ENCODE measurements around the gene PRUNE1. TPM values are rescaled to one million over a fixed set of nuclear protein-coding genes. Genes with fewer than 3 reads are reported as not detected.

Gene PRUNE1
- total RNA-seq, 1 donor from 2014 or later = 15.0 TPM

DNA sequence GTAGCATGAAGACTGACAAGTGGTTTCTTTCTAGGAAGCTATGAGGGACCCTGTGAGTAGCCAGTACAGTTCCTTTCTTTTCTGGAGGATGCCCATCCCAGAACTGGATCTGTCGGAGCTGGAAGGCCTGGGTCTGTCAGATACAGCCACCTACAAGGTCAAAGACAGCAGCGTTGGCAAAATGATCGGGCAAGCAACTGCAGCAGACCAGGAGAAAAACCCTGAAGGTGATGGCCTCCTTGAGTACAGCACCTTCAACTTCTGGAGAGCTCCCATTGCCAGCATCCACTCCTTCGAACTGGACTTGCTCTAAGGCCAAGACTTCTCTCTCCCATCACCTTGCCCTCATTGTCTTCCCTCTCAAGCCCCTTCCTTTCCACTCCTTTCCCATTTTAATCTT is 58.9 kb downstream of the PRUNE1 start:
- no peak for DNase-seq (ENCODE audit: low spot score)
- no peak overlapping the region for H3K4me3 Mint-ChIP-seq
- no peaks in the 10 kb centered on the region for H3K27me3 Mint-ChIP-seq (ENCODE audit: insufficient read depth)
- intact Hi-C loops (cut with micrococcal nuclease) = no loop called here
- no peaks in the 10 kb centered on the region for H3K9me3 Mint-ChIP-seq
- H3K27ac Mint-ChIP-seq = no peak overlapping the region
- H3K4me1 Mint-ChIP-seq (ENCODE audit: low read depth) = peaks cover 22% of the 10 kb centered on the region
- peaks cover 14% of the 10 kb centered on the region for H3K36me3 Mint-ChIP-seq (ENCODE audit: low read depth)

DNA sequence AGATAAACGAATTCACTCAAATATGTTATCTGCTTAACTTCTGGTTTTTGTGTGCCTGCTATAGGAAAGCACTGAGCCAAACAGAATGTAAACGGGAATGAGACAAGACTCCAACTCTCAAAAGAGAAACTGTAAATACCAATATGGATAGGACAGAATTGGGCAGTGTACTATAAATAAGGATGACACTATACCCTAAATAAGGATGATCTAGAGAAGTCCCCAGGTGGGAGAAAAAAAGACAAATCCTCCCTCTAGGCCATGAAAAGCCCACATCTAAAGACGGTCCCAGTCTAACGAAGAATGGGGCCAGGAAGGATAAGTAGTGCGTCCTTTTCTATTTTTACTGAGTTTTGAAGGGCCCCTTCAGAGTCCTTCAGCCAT is 60.8 kb downstream of the PRUNE1 start:
- intact Hi-C loops (cut with micrococcal nuclease) = no loop called here
- DNase-seq (ENCODE audit: low spot score) = no peak
- H3K36me3 Mint-ChIP-seq (ENCODE audit: low read depth) = peaks cover 16% of the 10 kb centered on the region
- H3K27ac Mint-ChIP-seq = peak overlapping the region; percentile 72
- peaks cover 17% of the 10 kb centered on the region for H3K4me1 Mint-ChIP-seq (ENCODE audit: low read depth)
- no peaks in the 10 kb centered on the region for H3K27me3 Mint-ChIP-seq (ENCODE audit: insufficient read depth)
- H3K4me3 Mint-ChIP-seq = peak overlapping the region; percentile 98
- H3K9me3 Mint-ChIP-seq = no peaks in the 10 kb centered on the region

DNA sequence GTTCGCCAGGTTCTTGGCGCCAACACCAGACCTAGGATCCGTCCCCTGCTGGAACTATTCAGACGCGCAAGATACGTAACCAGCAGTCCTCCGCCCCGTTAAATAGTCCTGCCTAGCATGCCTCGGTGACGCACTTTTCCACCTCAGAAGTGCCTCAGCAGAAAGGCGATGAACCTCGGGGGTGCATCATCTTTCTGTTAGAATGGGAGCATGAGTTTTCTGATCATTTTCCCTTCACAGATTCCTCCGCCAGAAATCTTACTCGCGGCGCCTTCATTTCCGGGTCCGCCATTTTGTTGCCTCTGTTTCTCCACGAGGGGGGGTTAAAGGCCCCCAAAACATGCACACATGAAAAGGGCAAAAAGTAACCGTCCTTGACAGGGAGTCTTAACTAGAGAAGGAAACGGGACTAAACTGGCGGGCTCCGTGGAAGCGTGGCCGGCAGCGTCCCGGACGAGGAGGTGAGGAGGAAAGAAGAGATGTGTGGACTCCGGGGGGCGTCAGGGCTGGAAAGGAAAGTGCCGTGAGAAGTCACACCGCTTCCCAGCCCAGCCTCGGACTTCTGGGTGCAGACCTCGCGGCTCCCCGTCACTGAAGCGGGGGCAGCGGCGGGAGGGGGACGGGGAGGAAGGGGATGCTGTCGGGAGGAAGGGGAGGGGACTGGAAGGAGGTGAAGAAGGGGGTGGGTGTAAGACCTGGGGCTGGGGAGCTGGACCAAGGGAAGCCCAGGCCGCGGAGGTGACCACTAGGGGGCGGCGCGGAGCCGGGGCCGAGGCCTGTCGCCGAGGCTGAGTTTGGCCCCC is 62.4 kb downstream of the PRUNE1 start, which contains the start of gene GABPB2:
Gene GABPB2, plus strand, starts transcription at position 288 of the 803 bp plus-strand sequence. CDS start 17,429 bp downstream, outside the sequence.
- Mint-ChIP-seq H3K27ac (peak within 1 kb of the TSS; percentile 100), H3K4me1 (ENCODE audit: low read depth) (peaks cover 17% of the 10 kb centered on the region), H3K36me3 (ENCODE audit: low read depth) (peaks cover 14% of the 10 kb centered on the region), H3K9me3 (no peaks in the 10 kb centered on the region), H3K27me3 (ENCODE audit: insufficient read depth) (no peaks in the 10 kb centered on the region), H3K4me3 (peak within 1 kb of the TSS; percentile 98)
- peak; percentile 81 for DNase-seq (ENCODE audit: low spot score)
- intact Hi-C loops (cut with micrococcal nuclease) = loop anchor here (1.0 to 2.0 kb wide), 10 partner anchors 11 to 256 kb away; partner anchors contain the start of genes ARNT, CDC42SE1, LYSMD1 and PI4KB

DNA sequence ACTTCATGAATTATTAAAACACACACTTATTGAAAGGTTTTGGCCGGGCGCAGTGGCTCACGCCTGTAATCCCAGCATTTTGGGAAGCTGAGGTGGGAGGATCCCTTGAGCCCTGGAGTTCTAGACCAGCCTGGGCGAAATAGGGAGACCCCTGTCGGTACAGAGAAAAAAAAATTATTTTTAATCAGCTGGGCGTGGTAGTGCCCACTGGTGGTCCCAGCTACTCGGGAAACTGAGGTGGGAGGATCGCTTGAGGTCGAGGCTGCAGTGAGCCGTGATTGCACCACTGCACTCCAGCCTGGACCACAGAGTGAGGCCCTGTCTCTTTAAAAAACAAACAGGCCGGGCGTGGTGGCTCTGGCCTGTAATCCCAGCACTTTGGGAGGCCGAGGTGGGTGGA is 64.0 kb downstream of the PRUNE1 start:
- H3K9me3 Mint-ChIP-seq = no peaks in the 10 kb centered on the region
- H3K27me3 Mint-ChIP-seq (ENCODE audit: insufficient read depth) = no peaks in the 10 kb centered on the region
- H3K27ac Mint-ChIP-seq = peak overlapping the region; percentile 100
- no peak for DNase-seq (ENCODE audit: low spot score)
- H3K4me3 Mint-ChIP-seq = peak overlapping the region; percentile 98
- intact Hi-C loops (cut with micrococcal nuclease) = no loop called here
- peaks cover 14% of the 10 kb centered on the region for H3K36me3 Mint-ChIP-seq (ENCODE audit: low read depth)
- peaks cover 17% of the 10 kb centered on the region for H3K4me1 Mint-ChIP-seq (ENCODE audit: low read depth)

Other genes starting within 250 kb of the PRUNE1 start
- 31.7 and 34.2 TPM in 2 replicates for gene CTSS, start 242.7 kb upstream of the PRUNE1 start, total RNA-seq
- 1.8 and 2.7 TPM in 2 replicates for gene CTSK, start 200.2 kb upstream of the PRUNE1 start, total RNA-seq
- gene ARNT, start 131.8 kb upstream of the PRUNE1 start, total RNA-seq = 32.4 and 32.5 TPM in 2 replicates
- not detected in 2 replicates for gene CTXND2, start 121.3 kb upstream of the PRUNE1 start, total RNA-seq
- gene SETDB1, start 82.1 kb upstream of the PRUNE1 start, total RNA-seq = 60.6 and 63.7 TPM in 2 replicates
- gene CERS2, start 33.6 kb upstream of the PRUNE1 start, total RNA-seq = 188 and 191 TPM in 2 replicates
- gene ANXA9, start 26.2 kb upstream of the PRUNE1 start, total RNA-seq = not detected in 2 replicates
- gene MINDY1, start 1.5 kb upstream of the PRUNE1 start, total RNA-seq = 12.0 and 13.4 TPM in 2 replicates
- gene BNIPL, start 28.1 kb downstream of the PRUNE1 start, total RNA-seq = 0.70 and 0.73 TPM in 2 replicates
- gene C1orf56, start 39.3 kb downstream of the PRUNE1 start, total RNA-seq = 1.6 and 1.7 TPM in 2 replicates
- 216 and 219 TPM in 2 replicates for gene CDC42SE1, start 51.2 kb downstream of the PRUNE1 start, total RNA-seq
- 3.5 and 3.7 TPM in 2 replicates for gene MLLT11, start 51.9 kb downstream of the PRUNE1 start, total RNA-seq
- gene GABPB2, start 62.3 kb downstream of the PRUNE1 start, total RNA-seq = 19.4 and 21.5 TPM in 2 replicates
- gene SEMA6C, start 138.2 kb downstream of the PRUNE1 start, total RNA-seq = 3.6 and 4.3 TPM in 2 replicates
- 38.0 and 38.5 TPM in 2 replicates for gene TNFAIP8L2, start 148.2 kb downstream of the PRUNE1 start, total RNA-seq
- 4.0 and 5.0 TPM in 2 replicates for gene LYSMD1, start 157.5 kb downstream of the PRUNE1 start, total RNA-seq
- gene SCNM1, start 157.7 kb downstream of the PRUNE1 start, total RNA-seq = 111 and 117 TPM in 2 replicates
- 2.6 and 2.9 TPM in 2 replicates for gene TMOD4, start 167.5 kb downstream of the PRUNE1 start, total RNA-seq
- 90.0 and 96.4 TPM in 2 replicates for gene VPS72, start 181.7 kb downstream of the PRUNE1 start, total RNA-seq
- gene PIP5K1A, start 190.1 kb downstream of the PRUNE1 start, total RNA-seq = 98.9 and 101 TPM in 2 replicates
- gene PSMD4, start 246.3 kb downstream of the PRUNE1 start, total RNA-seq = 276 and 285 TPM in 2 replicates